IMR-90 (cell line): ENCODE results near the gene MICAL3.

ENCODE experiments used
- CEBPB ChIP-seq: IDR thresholded peaks from 2 replicates; pipeline ENCODE4 v1.6.1; 2012; ENCODE audit warnings: low read depth, low read length, improper control_type of control experiment
- CHD1 ChIP-seq: IDR thresholded peaks from 2 replicates; pipeline ENCODE4 v1.6.1; 2012; ENCODE audit warnings: low read depth, low read length, improper control_type of control experiment
- CTCF ChIP-seq: conservative IDR thresholded peaks from 2 replicates; pipeline ENCODE4 v1.5.1; 2012; ENCODE audit warnings: mild to moderate bottlenecking, low read depth, low read length, improper control_type of control experiment
- ELK1 ChIP-seq: fragments of 150-350 bp; IDR thresholded peaks from 2 replicates; pipeline ENCODE4 v1.6.1; 2016; ENCODE audit warnings: low read depth, mild to moderate bottlenecking, low read length, moderate library complexity, borderline replicate concordance
- FOS ChIP-seq: fragments of 150-350 bp; IDR thresholded peaks from 2 replicates; pipeline ENCODE4 v1.6.1; 2016; ENCODE audit warnings: low read depth, low read length
- MAFK ChIP-seq: IDR thresholded peaks from 2 replicates; pipeline ENCODE4 v1.6.1; 2012; ENCODE audit warnings: low read depth, low read length, improper control_type of control experiment
- MXI1 ChIP-seq: IDR thresholded peaks from 2 replicates; pipeline ENCODE4 v1.6.1; 2012; ENCODE audit warnings: low read depth, mild to moderate bottlenecking, low read length, moderate library complexity, borderline replicate concordance
- NFE2L2 ChIP-seq: fragments of 150-350 bp; IDR thresholded peaks from 2 replicates; pipeline ENCODE4 v1.6.1; 2016; ENCODE audit warnings: low read depth, mild to moderate bottlenecking, low read length
- POLR2A ChIP-seq: IDR thresholded peaks from 2 replicates; pipeline ENCODE4 v1.6.1; 2012; ENCODE audit warnings: mild to moderate bottlenecking, low read depth, low read length
- RAD21 ChIP-seq: IDR thresholded peaks from 2 replicates; pipeline ENCODE4 v1.6.1; 2012; ENCODE audit warnings: low read length, improper control_type of control experiment
- RCOR1 ChIP-seq: IDR thresholded peaks from 2 replicates; pipeline ENCODE4 v1.6.1; 2012; ENCODE audit warnings: mild to moderate bottlenecking, low read length, improper control_type of control experiment; ENCODE audit not compliant: insufficient replicate concordance
- RFX5 ChIP-seq: IDR thresholded peaks from 2 replicates; pipeline ENCODE4 v1.8.0; 2012; ENCODE audit warnings: low read depth, mild to moderate bottlenecking, low read length, moderate library complexity
- SMC3 ChIP-seq: fragments of 150-350 bp; IDR thresholded peaks from 2 replicates; pipeline ENCODE4 v1.6.1; 2016; ENCODE audit warnings: low read depth, mild to moderate bottlenecking, antibody characterized with exemption, low read length, moderate library complexity
- USF2 ChIP-seq: fragments of 150-350 bp; IDR thresholded peaks from 2 replicates; pipeline ENCODE4 v1.6.1; 2017; ENCODE audit warnings: mild to moderate bottlenecking, antibody characterized with exemption, low read length, low read depth

GRCh38 chr22:17764036-17764435 lies 260.3 kb downstream of the MICAL3 start:
- TF ChIP-seq CTCF (no peak), USF2 (no peak), FOS (no peak), RCOR1 (no peak), RAD21 (no peak), SMC3 (no peak), ELK1 (no peak), POLR2A (no peak), CEBPB (no peak), NFE2L2 (no peak), MAFK (no peak), MXI1 (no peak), RFX5 (no peak), CHD1 (no peak)
